Transverse colon (tissue), 4 donors: ENCODE measurements around the gene LCE5A.

Experiments used
- POLR2A ChIP-seq: fragments of 450-650 bp; IDR thresholded peaks from one replicate; pipeline ENCODE4 v1.6.1; 2016; ENCODE audit warnings: antibody characterized with exemption, mild to moderate bottlenecking, moderate library complexity
- POLR2AphosphoS5 ChIP-seq, 3 donors: sonication (generic); formaldehyde crosslinking; IDR thresholded peaks; one replicate each; pipeline ENCODE4 v1.6.1; 2016; ENCODE audit warnings: antibody characterized with exemption in 3 of 3
- TF ChIP-seq, protein P1 (sequence below), 5 experiments: fragments of 200-600 bp in 3 of 5; fragments of 450-650 bp in 2 of 5; sonication (generic) in 3 of 5; IDR thresholded peaks; 1 replicate in 2 of 5; 2 replicates in 3 of 5; pipeline ENCODE4 v1.5.1; 2016 to 2017; ENCODE audit warnings: antibody characterized with exemption in 5 of 5, inconsistent platforms in 3 of 5, mild to moderate bottlenecking in 2 of 5, moderate library complexity in 1 of 5

DNA sequence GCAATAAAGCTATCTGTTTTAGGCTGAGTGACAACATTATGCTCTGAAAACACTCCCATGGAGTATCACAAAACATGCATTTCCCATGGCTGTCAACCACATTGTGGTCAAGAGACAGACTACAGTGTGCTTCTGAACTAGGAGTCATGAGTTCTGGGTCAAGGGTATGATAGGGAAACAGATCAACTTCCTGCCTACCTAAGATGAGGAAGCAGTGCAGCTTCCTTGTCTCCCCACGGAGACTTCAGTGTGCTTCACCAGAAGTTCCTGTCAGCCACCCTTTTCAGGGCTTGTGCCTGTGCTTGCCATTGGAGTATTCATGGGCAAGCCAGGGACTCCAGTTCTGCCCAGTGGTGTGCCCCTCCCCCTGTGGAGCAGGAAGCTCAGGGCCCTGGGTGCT lies 36.1 kb downstream of the LCE5A start:
- no peak for TF ChIP-seq POLR2AphosphoS5 (IDR thresholded peaks at IDR 0.05)
- TF ChIP-seq, protein P1, sequence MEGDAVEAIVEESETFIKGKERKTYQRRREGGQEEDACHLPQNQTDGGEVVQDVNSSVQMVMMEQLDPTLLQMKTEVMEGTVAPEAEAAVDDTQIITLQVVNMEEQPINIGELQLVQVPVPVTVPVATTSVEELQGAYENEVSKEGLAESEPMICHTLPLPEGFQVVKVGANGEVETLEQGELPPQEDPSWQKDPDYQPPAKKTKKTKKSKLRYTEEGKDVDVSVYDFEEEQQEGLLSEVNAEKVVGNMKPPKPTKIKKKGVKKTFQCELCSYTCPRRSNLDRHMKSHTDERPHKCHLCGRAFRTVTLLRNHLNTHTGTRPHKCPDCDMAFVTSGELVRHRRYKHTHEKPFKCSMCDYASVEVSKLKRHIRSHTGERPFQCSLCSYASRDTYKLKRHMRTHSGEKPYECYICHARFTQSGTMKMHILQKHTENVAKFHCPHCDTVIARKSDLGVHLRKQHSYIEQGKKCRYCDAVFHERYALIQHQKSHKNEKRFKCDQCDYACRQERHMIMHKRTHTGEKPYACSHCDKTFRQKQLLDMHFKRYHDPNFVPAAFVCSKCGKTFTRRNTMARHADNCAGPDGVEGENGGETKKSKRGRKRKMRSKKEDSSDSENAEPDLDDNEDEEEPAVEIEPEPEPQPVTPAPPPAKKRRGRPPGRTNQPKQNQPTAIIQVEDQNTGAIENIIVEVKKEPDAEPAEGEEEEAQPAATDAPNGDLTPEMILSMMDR (IDR thresholded peaks at IDR 0.05): no peak
- no peak for TF ChIP-seq POLR2A
